ENCODE results near the gene SBF1. TPM values are rescaled to one million over a fixed set of nuclear protein-coding genes. Genes with fewer than 3 reads are reported as not detected.
A peak's percentile ranks its signal among the peaks of the same experiment; 100 is the strongest.

SBF1 gene
- total RNA-seq, result 86.3 and 96.5 TPM in 2 replicates
- long read RNA-seq, partial matches to known transcripts, result 1 of 2 reads
- long read RNA-seq, other reads (novel, unspliced or antisense), result 1 of 2 reads

- DNase-seq (ENCODE audit: low spot score, unreplicated experiment), result peak; percentile 92
- peaks cover 19% of the 10 kb centered on the region for H3K27me3 Mint-ChIP-seq
- H3K27ac Mint-ChIP-seq, result peak within 1 kb of the TSS; percentile 86
- H3K4me3 Mint-ChIP-seq (ENCODE audit: low read depth), result peak within 1 kb of the TSS; percentile 92
- TF ChIP-seq CTCF (IDR thresholded peaks at IDR 0.05; ENCODE audit: unreplicated experiment), result no peak
- H3K9me3 Mint-ChIP-seq (ENCODE audit: low read depth), result no peaks in the 10 kb centered on the region
- H3K4me1 Mint-ChIP-seq (ENCODE audit: low read depth), result peaks cover 25% of the 10 kb centered on the region
- peaks cover 1% of the 10 kb centered on the region for H3K36me3 Mint-ChIP-seq (ENCODE audit: insufficient read depth)
These were observed at the start of gene SBF1 for GRCh38 chr22:50474710-50475651. SBF1 (minus strand) TSS chr22:50475035; CDS start chr22:50474840, 195 bp downstream.

- peaks cover 11% of the 10 kb centered on the region for H3K4me1 Mint-ChIP-seq (ENCODE audit: low read depth)
- DNase-seq (ENCODE audit: low spot score, unreplicated experiment), result no peak
- no peak for TF ChIP-seq CTCF (IDR thresholded peaks at IDR 0.05; ENCODE audit: unreplicated experiment)
- H3K36me3 Mint-ChIP-seq (ENCODE audit: insufficient read depth), result peaks cover 4% of the 10 kb centered on the region
- H3K27me3 Mint-ChIP-seq, result peaks cover 13% of the 10 kb centered on the region
- no peaks in the 10 kb centered on the region for H3K9me3 Mint-ChIP-seq (ENCODE audit: low read depth)
- H3K4me3 Mint-ChIP-seq (ENCODE audit: low read depth), result peak overlapping the region; percentile 83
- peak overlapping the region; percentile 96 for H3K27ac Mint-ChIP-seq
These were observed 49.2 kb upstream of the SBF1 start for GRCh38 chr22:50523806-50524675.

- no peak overlapping the region for H3K4me3 Mint-ChIP-seq (ENCODE audit: low read depth)
- no peaks in the 10 kb centered on the region for H3K9me3 Mint-ChIP-seq (ENCODE audit: low read depth)
- H3K4me1 Mint-ChIP-seq (ENCODE audit: low read depth), result peaks cover 11% of the 10 kb centered on the region
- peaks cover 7% of the 10 kb centered on the region for H3K27me3 Mint-ChIP-seq
- H3K36me3 Mint-ChIP-seq (ENCODE audit: insufficient read depth), result peaks cover 4% of the 10 kb centered on the region
- H3K27ac Mint-ChIP-seq, result no peak overlapping the region
- DNase-seq (ENCODE audit: low spot score, unreplicated experiment), result no peak
- no peak for TF ChIP-seq CTCF (IDR thresholded peaks at IDR 0.05; ENCODE audit: unreplicated experiment)
These were observed 48.6 kb upstream of the SBF1 start for GRCh38 chr22:50523458-50523805.

GRCh38 chr22:50522806-50523438, 48.1 kb upstream of the SBF1 start:
- H3K36me3 Mint-ChIP-seq (ENCODE audit: insufficient read depth), result peaks cover 4% of the 10 kb centered on the region
- no peak for TF ChIP-seq CTCF (IDR thresholded peaks at IDR 0.05; ENCODE audit: unreplicated experiment)
- no peak for DNase-seq (ENCODE audit: low spot score, unreplicated experiment)
- H3K4me3 Mint-ChIP-seq (ENCODE audit: low read depth), result no peak overlapping the region
- peaks cover 2% of the 10 kb centered on the region for H3K27me3 Mint-ChIP-seq
- peaks cover 11% of the 10 kb centered on the region for H3K4me1 Mint-ChIP-seq (ENCODE audit: low read depth)
- H3K9me3 Mint-ChIP-seq (ENCODE audit: low read depth), result no peaks in the 10 kb centered on the region
- no peak overlapping the region for H3K27ac Mint-ChIP-seq

Data from progenitor cell of endocrine pancreas (in vitro differentiated cells).